SK-N-SH treated with all-trans-retinoic acid at 6 μM for 48 hours (cell line): ENCODE data around the gene CYP27B1.

Experiments
- ATAC-seq: fragments of 200-7000 bp; cut with Tn5 transposase; 3 replicates; pipeline ENCODE4 v1.9.1; 2020; ENCODE audit warnings: mild to moderate bottlenecking, moderate library complexity
- ARNTL ChIP-seq: fragments of 450-650 bp; formaldehyde crosslinking; IDR thresholded peaks from 2 replicates; pipeline ENCODE4 v1.5.0; 2020; ENCODE audit warnings: low read depth, mild to moderate bottlenecking, moderate library complexity, borderline replicate concordance
- BACH2 ChIP-seq: fragments of 250-450 bp; sonication (Bioruptor Pico); IDR thresholded peaks from 2 replicates; pipeline ENCODE4 v1.9.0; 2021; ENCODE audit warnings: mild to moderate bottlenecking, borderline replicate concordance
- CREB5 ChIP-seq: fragments of 250-450 bp; sonication (Bioruptor Pico); IDR thresholded peaks from 2 replicates; pipeline ENCODE4 v1.5.1; 2020; ENCODE audit warnings: low read depth, mild to moderate bottlenecking, moderate library complexity
- CSDC2 ChIP-seq: fragments of 250-450 bp; sonication (Bioruptor Pico); IDR thresholded peaks from 2 replicates; pipeline ENCODE4 v1.5.0; 2020; ENCODE audit warnings: mild to moderate bottlenecking, moderate library complexity
- CSRNP3 ChIP-seq: fragments of 250-450 bp; sonication (Bioruptor Pico); IDR thresholded peaks from 2 replicates; pipeline ENCODE4 v1.5.1; 2021; ENCODE audit warnings: mild to moderate bottlenecking, moderate library complexity
- ESRRG ChIP-seq: fragments of 250-450 bp; sonication (Bioruptor Pico); IDR thresholded peaks from 2 replicates; pipeline ENCODE4 v1.6.1; 2021; ENCODE audit warnings: mild to moderate bottlenecking
- GLIS3 ChIP-seq: fragments of 250-450 bp; sonication (Bioruptor Pico); IDR thresholded peaks from 2 replicates; pipeline ENCODE4 v1.5.0; 2020; ENCODE audit warnings: mild to moderate bottlenecking, moderate library complexity
- ISL1 ChIP-seq: fragments of 250-450 bp; sonication (Bioruptor Pico); IDR thresholded peaks from 2 replicates; pipeline ENCODE4 v2.1.2; 2022; ENCODE audit warnings: mild to moderate bottlenecking, moderate library complexity
- OSR1 ChIP-seq: fragments of 250-450 bp; sonication (Bioruptor Pico); IDR thresholded peaks from 2 replicates; pipeline ENCODE4 v1.8.0; 2022; ENCODE audit warnings: moderate library complexity, mild to moderate bottlenecking, inconsistent platforms
- PATZ1 ChIP-seq: fragments of 250-450 bp; sonication (Bioruptor Pico); IDR thresholded peaks from 2 replicates; pipeline ENCODE4 v1.8.0; 2020; ENCODE audit warnings: mild to moderate bottlenecking, moderate library complexity, borderline replicate concordance
- POU6F1 ChIP-seq: fragments of 250-450 bp; sonication (Bioruptor Pico); IDR thresholded peaks from 2 replicates; pipeline ENCODE4 v1.8.0; 2021; ENCODE audit warnings: low read depth, mild to moderate bottlenecking, moderate library complexity, borderline replicate concordance
- PPARA ChIP-seq: fragments of 250-450 bp; sonication (Bioruptor Pico); IDR thresholded peaks from 2 replicates; pipeline ENCODE4 v1.5.0; 2020; ENCODE audit warnings: mild to moderate bottlenecking, borderline replicate concordance
- RARB ChIP-seq: fragments of 250-450 bp; sonication (Bioruptor Pico); IDR thresholded peaks from 2 replicates; pipeline ENCODE4 v1.8.0; 2021; ENCODE audit warnings: mild to moderate bottlenecking, moderate library complexity
- SNAI2 ChIP-seq: fragments of 250-450 bp; sonication (Bioruptor Pico); IDR thresholded peaks from 2 replicates; pipeline ENCODE4 v1.5.0; 2020; ENCODE audit warnings: mild to moderate bottlenecking, moderate library complexity
- TOX ChIP-seq: fragments of 250-450 bp; sonication (Bioruptor Pico); IDR thresholded peaks from 2 replicates; pipeline ENCODE4 v1.8.0; 2021; ENCODE audit warnings: mild to moderate bottlenecking, moderate library complexity, borderline replicate concordance
- TSHZ2 ChIP-seq: fragments of 250-450 bp; sonication (Bioruptor Pico); IDR thresholded peaks from 2 replicates; pipeline ENCODE4 v1.5.0; 2020; ENCODE audit warnings: mild to moderate bottlenecking, moderate library complexity
- ZC3H10 ChIP-seq: fragments of 250-450 bp; sonication (Bioruptor Pico); IDR thresholded peaks from 2 replicates; pipeline ENCODE4 v1.5.1; 2021; ENCODE audit warnings: mild to moderate bottlenecking, moderate library complexity
- ZFP3 ChIP-seq: fragments of 250-450 bp; sonication (Bioruptor Pico); IDR thresholded peaks from 2 replicates; pipeline ENCODE4 v1.5.0; 2020; ENCODE audit warnings: mild to moderate bottlenecking, moderate library complexity
- ZFP30 ChIP-seq: fragments of 450-650 bp; formaldehyde crosslinking; IDR thresholded peaks from 2 replicates; pipeline ENCODE4 v1.5.0; 2022; ENCODE audit warnings: mild to moderate bottlenecking, moderate library complexity
- ZNF70 ChIP-seq: fragments of 450-650 bp; formaldehyde crosslinking; IDR thresholded peaks from 2 replicates; pipeline ENCODE4 v1.5.0; 2020; ENCODE audit warnings: mild to moderate bottlenecking, moderate library complexity
- ZNF8 ChIP-seq: fragments of 450-650 bp; formaldehyde crosslinking; IDR thresholded peaks from 2 replicates; pipeline ENCODE4 v1.5.0; 2020; ENCODE audit warnings: mild to moderate bottlenecking, moderate library complexity

CYP27B1 gene

GRCh38 chr12:57761391-57761998 lies 5.4 kb downstream of the CYP27B1 start:
- TF ChIP-seq TOX (no peak), PPARA (no peak), SNAI2 (CRISPR knock-in tag) (no peak), ZC3H10 (CRISPR knock-in tag) (no peak), CSDC2 (no peak), OSR1 (no peak), RARB (CRISPR knock-in tag) (no peak)
- no peak for ATAC-seq

- no peak for ATAC-seq
- TF ChIP-seq ARNTL (CRISPR knock-in tag): no peak
- TF ChIP-seq ZC3H10 (CRISPR knock-in tag): no peak
- TF ChIP-seq ESRRG: no peak
- no peak for TF ChIP-seq PATZ1
- no peak for TF ChIP-seq CREB5 (CRISPR knock-in tag)
- TF ChIP-seq ZNF8 (CRISPR knock-in tag): no peak
- no peak for TF ChIP-seq TSHZ2 (CRISPR knock-in tag)
- no peak for TF ChIP-seq ZFP30 (CRISPR knock-in tag)
- TF ChIP-seq ZFP3 (CRISPR knock-in tag): no peak
- no peak for TF ChIP-seq GLIS3
- no peak for TF ChIP-seq ISL1 (CRISPR knock-in tag)
- no peak for TF ChIP-seq ZNF70 (CRISPR knock-in tag)
- TF ChIP-seq, all 23 proteins: peak for 0
Observed at GRCh38 chr12:57760347-57760982, 6.4 kb downstream of the CYP27B1 start.

- ATAC-seq: peak; percentile 51
- TF ChIP-seq BACH2 (no peak), CSDC2 (no peak), ZC3H10 (CRISPR knock-in tag) (no peak), ZFP30 (CRISPR knock-in tag) (no peak), PPARA (no peak), CSRNP3 (no peak), ISL1 (CRISPR knock-in tag) (no peak), POU6F1 (CRISPR knock-in tag) (no peak)
Observed at GRCh38 chr12:57759360-57759980, 7.4 kb downstream of the CYP27B1 start.
